SKM-1 (cell line): Measurements from ENCODE around the gene HIPK2.

Source experiments
- DNase-seq: peaks from one replicate; lab custom pipeline; 2025; ENCODE audit not compliant: unreplicated experiment; lab: John Stamatoyannopoulos, UW

The HIPK2 gene

DNA sequence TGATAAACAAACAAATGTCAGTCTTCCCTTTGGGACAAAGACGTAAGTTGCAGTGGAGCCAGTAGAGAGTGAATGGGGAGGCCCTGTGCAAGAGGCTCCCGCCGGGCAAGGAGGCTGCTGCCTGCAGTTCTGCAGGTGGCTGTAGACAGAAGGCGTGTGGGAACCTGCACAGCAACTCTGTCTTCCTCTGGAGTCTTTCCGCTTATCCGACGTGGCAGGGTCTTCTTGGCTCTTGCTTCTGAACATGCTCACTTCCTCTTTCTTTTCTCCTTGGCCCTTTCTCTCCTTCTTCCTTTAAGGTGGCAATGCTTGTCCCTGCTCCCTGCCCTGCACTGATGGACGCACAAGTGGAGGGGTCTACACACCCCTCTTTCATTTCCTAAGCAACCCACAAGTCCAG is 122.5 kb downstream of the HIPK2 start:
- no peak for DNase-seq

GRCh38 chr7:139654276-139655181 is 123.3 kb downstream of the HIPK2 start:
- DNase-seq, result no peak

GRCh38 chr7:139651914-139652313 is 125.9 kb downstream of the HIPK2 start:
- DNase-seq, result no peak

- DNase-seq, result no peak
Measured at GRCh38 chr7:139651308-139651707, 126.5 kb downstream of the HIPK2 start.

- no peak for DNase-seq
Measured at GRCh38 chr7:139650429-139651100, 127.2 kb downstream of the HIPK2 start.

GRCh38 chr7:139648941-139649425 is 128.8 kb downstream of the HIPK2 start:
- DNase-seq, result peak; percentile 84

- DNase-seq, result no peak
Measured at GRCh38 chr7:139648391-139648861, 129.4 kb downstream of the HIPK2 start.

- DNase-seq, result no peak
Measured at GRCh38 chr7:139647814-139648390, 129.9 kb downstream of the HIPK2 start.

GRCh38 chr7:139647085-139647484 is 130.7 kb downstream of the HIPK2 start:
- no peak for DNase-seq

DNA sequence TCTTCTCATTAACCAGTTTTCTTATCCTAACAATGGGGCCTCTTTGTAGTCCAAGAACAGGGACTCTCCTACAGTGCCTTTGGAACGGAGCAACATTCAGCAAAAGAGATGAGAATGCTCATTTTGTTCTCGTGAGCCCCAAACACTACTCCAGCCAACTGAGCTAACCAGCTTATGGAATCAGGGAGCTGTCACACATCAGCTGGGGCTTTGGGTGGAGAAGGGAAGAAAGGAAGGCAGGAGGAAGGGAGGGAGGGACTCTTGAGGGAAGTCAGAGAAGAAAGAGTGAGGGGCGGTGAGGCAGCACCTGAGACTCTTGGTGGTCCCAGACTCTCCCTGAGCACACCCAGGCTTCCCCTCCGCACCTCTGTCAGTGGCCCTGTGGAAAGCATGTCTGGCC is 131.2 kb downstream of the HIPK2 start:
- DNase-seq, result no peak

- DNase-seq, result peak; percentile 54
Measured at GRCh38 chr7:139645572-139646523, 131.9 kb downstream of the HIPK2 start.

- DNase-seq, result no peak
Measured at GRCh38 chr7:139643951-139644585, 133.7 kb downstream of the HIPK2 start.

- no peak for DNase-seq
Measured at GRCh38 chr7:139642283-139642682, 135.5 kb downstream of the HIPK2 start.

GRCh38 chr7:139641337-139641992 is 136.3 kb downstream of the HIPK2 start:
- no peak for DNase-seq

DNA sequence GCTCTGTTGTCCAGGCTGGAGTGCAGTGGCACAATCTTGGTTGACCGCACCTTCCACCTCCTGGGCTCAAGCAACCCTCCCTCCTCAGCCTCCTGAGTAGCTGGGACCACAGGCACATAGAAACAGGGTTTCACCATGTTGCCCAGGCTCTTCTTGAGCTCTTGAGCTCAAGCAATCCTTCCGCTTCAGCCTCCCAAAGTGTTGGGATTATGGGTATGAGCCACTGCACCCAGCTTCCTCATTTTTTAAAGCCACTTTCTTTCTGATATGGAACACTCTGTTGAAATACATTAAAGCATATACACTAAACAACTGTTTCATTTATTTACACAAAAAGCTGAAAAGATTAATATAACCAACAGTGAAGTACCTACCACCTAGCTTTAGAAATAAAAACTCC is 137.1 kb downstream of the HIPK2 start:
- DNase-seq, result no peak

- no peak for DNase-seq
Measured at GRCh38 chr7:139639563-139639962, 138.2 kb downstream of the HIPK2 start.

DNA sequence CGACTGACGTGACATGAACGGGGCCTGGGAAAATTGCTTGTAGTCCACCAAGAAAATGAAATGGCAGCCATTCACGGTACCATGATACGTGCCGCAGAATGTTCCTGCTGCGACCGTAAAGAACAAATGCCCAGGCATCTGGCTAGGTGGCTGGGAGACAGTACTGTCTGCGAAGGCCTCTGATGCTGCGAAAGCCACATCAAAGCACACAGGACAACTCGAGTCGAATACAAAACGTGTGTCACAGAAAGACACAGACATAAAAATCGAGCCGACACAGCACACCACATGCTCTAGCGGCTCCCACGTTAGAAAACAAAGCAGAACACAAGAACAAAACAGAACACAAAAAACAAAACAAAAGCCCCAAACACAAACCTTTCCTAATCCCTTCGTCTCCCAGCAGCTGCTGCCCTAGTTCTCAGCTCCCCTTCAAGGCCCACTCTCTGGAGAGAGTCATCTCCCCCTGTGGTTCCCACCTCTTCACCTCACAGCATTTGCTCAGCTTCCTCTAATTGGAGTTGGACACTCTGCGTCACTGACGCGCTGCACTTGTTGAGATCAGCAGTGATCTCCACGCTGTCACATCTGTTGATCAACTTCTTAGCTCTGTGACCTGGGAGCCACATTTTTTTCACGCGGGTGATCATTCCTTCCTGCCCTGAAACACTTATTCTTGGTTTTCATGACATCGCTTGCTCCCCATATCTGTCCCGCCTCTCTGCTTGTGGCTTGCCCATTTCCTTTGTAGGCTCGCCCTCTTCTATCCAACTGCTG is 142.1 kb downstream of the HIPK2 start:
- no peak for DNase-seq

GRCh38 chr7:139634087-139634486 is 143.7 kb downstream of the HIPK2 start:
- DNase-seq, result no peak

- DNase-seq, result no peak
Measured at GRCh38 chr7:139631520-139632031, 146.2 kb downstream of the HIPK2 start.
